HEK293T (cell line): ENCODE data around the gene KRT80.

ENCODE experiments used
- ARNT ChIP-seq: fragments of 450-650 bp; IDR thresholded peaks from 2 replicates; pipeline ENCODE4 v1.6.1; 2017; ENCODE audit warnings: mild to moderate bottlenecking
- FOXA1 ChIP-seq: fragments of 450-650 bp; IDR thresholded peaks from 2 replicates; pipeline ENCODE4 v1.6.1; 2016; ENCODE audit warnings: mild to moderate bottlenecking
- FOXK2 ChIP-seq: fragments of 450-650 bp; IDR thresholded peaks from 2 replicates; pipeline ENCODE4 v1.6.1; 2016; ENCODE audit warnings: mild to moderate bottlenecking
- FOXM1 ChIP-seq: fragments of 450-650 bp; IDR thresholded peaks from 2 replicates; pipeline ENCODE4 v1.6.1; 2017; ENCODE audit warnings: mild to moderate bottlenecking, borderline replicate concordance
- HDGF ChIP-seq: fragments of 450-650 bp; IDR thresholded peaks from 2 replicates; pipeline ENCODE4 v1.6.1; 2017; ENCODE audit warnings: antibody characterized with exemption, borderline replicate concordance
- NFRKB ChIP-seq: fragments of 450-650 bp; IDR thresholded peaks from 2 replicates; pipeline ENCODE4 v1.6.1; 2016; ENCODE audit warnings: mild to moderate bottlenecking, moderate library complexity
- SP1 ChIP-seq: fragments of 450-650 bp; IDR thresholded peaks from 2 replicates; pipeline ENCODE4 v1.6.1; 2017
- SUZ12 ChIP-seq: fragments of 450-650 bp; IDR thresholded peaks from 2 replicates; pipeline ENCODE4 v1.6.1; 2016; ENCODE audit warnings: mild to moderate bottlenecking

GRCh38 chr12:52149651-52150241 lies 42.1 kb downstream of the KRT80 start:
- TF ChIP-seq FOXK2 (no peak), FOXM1 (no peak), SUZ12 (no peak), SP1 (no peak), NFRKB (no peak), FOXA1 (no peak), ARNT (no peak), HDGF (no peak)
